RCC 7860 (cell line): ENCODE data around the gene RAB26.

Source experiments
- DNase-seq: peaks from one replicate; pipeline ENCODE4 v3.0.0-alpha.2; 2015; ENCODE audit warnings: low spot score
- FAIRE-seq: peaks from 2 replicates; lab custom pipeline; 2012; peaks lifted over from hg19 to GRCh38; lab: Jason Lieb, UNC

RAB26 gene

GRCh38 chr16:2135770-2136490 is 12.5 kb upstream of the RAB26 start, which contains the start of gene PKD1:
TSS of gene PKD1 (minus strand) at chr16:2135898. CDS start at chr16:2135689, 209 bp downstream.
- FAIRE-seq = peak; percentile 66

GRCh38 chr16:2142942-2143877 is 5.2 kb upstream of the RAB26 start:
- DNase-seq (peak; percentile 7), FAIRE-seq (no peak)

More at GRCh38 chr16:2135770-2136490, 12.5 kb upstream of the RAB26 start, which contains the start of gene PKD1:
- peak; percentile 88 for DNase-seq

DNA sequence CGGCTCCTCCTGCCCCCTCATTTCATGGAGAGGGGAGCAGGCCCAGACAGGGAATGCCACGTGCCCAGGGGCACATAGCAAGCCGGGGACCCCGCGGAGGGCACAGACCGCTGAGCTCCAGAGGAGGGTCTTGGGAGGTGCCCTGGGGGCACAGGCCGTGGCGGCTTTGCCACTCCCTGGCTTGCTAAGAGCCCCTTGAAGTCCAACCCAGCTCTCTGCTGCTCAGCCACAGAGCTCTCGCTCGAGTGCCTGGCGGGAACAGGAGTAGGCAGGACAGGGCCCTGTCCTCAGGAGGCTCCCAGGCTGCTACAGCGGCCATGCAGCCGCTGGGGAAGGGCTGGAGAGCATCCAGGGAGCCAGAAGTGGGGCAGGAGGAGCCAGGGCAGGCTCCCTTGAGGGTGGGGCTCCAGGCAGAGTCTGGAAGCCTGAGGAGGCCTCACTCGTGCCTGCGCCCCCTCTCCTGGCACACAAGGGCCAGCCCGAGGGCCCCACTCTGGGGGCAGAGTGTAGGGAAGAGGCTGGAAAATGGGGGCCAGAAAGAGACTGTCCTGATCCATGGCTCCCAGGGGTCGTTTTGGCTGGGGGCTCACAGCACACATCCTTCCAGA is 4.4 kb upstream of the RAB26 start:
- FAIRE-seq = no peak

GRCh38 chr16:2145843-2146242 is 2.6 kb upstream of the RAB26 start:
- no peak for FAIRE-seq
- DNase-seq = no peak

More for the DNA sequence above, 4.4 kb upstream of the RAB26 start:
- no peak for DNase-seq

- FAIRE-seq = no peak
Observed at GRCh38 chr16:2147378-2147777, 1.0 kb upstream of the RAB26 start.

DNA sequence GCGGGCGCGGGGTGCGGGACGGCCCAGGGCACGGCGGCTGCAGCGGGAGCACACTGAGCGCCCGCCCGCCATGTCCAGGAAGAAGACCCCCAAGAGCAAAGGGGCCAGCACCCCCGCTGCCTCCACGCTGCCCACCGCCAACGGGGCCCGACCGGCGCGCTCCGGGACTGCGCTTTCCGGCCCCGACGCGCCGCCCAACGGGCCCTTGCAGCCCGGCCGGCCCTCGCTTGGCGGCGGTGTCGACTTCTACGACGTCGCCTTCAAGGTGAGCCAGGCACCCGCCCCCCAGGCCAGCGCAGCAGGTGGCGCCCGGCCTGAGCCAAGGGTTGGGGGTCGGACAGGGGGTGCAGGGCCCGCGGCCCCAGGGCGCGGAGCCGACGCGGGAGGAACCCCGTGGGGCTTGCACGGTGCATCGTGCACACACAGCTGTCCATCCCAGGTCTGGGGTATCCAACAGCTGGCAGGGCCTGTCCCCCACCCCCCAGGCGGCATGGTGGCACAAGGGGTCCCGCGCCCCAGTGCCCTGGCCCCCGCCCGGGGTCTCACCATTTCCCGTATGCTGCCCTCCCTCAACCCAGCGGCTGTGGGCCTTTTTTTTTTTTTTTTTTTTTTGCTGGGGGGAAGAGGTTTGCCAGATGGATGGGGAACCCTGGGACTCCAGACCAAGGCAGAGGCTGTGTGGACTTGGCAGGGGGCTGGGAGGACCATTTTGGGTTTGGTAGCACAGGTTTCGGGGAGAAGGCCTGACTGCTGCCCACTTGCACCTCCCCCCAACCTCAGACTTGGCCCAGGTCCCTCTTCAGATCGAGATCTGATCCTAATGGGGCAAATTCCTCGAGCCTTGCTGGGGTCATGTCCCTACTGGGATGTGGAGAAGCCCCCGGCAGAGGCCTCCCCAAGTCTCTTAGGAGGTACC is 547 bp downstream of the RAB26 start:
- DNase-seq (peak; percentile 4), FAIRE-seq (no peak)

More at GRCh38 chr16:2147378-2147777, 1.0 kb upstream of the RAB26 start:
- DNase-seq = no peak

DNA sequence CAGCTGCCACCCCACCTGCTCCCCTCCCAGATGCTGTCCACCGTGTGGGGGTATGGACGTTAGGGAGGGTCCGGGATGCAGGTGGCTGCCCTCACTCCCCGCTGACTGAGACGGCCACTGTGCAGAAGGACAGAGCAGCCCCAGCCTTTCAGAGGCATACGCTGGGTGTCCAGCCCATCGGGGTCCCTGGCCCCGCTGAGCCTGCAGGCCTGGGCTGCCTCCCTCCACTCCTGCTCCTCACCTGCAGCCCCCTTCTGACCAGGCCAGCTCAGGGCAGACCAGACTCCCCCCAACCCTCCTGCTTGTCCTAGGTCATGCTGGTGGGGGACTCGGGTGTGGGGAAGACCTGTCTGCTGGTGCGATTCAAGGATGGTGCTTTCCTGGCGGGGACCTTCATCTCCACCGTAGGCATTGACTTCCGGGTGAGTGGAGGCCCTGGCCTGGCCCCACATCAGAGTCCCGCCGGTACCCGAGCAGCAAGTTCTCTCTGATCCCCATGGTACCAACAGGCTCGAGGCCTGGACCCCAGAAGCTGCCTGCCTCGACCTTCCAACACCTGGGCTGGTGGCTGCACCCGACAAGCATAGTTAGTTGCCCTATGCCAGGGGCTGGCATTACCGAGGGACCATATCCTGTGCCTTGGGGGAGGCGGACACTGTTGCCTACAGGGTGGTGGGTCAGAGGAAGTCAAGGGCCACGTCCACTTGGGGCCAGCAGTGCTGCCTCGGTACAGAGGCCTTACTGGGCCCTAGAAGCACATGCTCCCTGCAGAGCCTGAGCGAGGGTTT is 1.4 kb downstream of the RAB26 start:
- DNase-seq (peak; percentile 37), FAIRE-seq (no peak)

GRCh38 chr16:2150418-2151187 is 2.2 kb downstream of the RAB26 start:
- DNase-seq (peak; percentile 67), FAIRE-seq (no peak)

- no peak for FAIRE-seq
Observed at GRCh38 chr16:2151188-2152091, 3.0 kb downstream of the RAB26 start.

GRCh38 chr16:2152695-2153506 is 4.5 kb downstream of the RAB26 start:
- FAIRE-seq (no peak), DNase-seq (peak; percentile 29)

More at GRCh38 chr16:2151188-2152091, 3.0 kb downstream of the RAB26 start:
- no peak for DNase-seq

DNA sequence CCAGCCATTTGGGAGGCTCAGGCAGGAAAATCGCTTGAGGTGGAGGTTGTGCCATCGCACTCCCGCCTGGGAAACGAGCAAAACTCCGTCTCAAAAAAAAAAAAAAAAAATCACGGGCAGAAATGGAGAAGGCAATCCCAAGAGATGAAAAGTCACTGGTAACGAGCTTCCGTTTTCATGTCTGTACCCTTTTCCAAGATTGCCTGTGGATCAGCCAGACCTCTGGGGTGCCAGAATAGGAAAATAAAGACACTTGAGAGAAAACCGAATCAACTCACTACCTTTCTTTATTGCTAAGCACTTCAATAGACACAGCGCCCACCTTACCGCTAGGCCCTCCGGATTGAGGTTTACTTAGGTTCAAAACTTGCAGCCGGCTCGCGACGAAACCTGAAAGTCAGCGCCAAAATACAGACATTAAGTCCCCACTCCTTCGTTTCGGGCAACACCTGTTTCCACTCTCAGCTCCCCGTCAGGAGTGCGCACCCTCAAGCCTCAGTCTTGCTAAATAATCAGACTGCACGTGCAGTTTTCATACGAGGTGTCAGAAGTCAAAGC is 6.2 kb downstream of the RAB26 start:
- FAIRE-seq = no peak

GRCh38 chr16:2155091-2155950 is 6.9 kb downstream of the RAB26 start, which contains the start of gene TRAF7:
TSS of gene TRAF7 (plus strand) at chr16:2155782. CDS start at chr16:2163921, 8,139 bp downstream.
- peak; percentile 100 for DNase-seq
- FAIRE-seq = peak; percentile 94

More for the DNA sequence above, 6.2 kb downstream of the RAB26 start:
- peak; percentile 12 for DNase-seq

- DNase-seq (peak; percentile 14), FAIRE-seq (no peak)
Observed at GRCh38 chr16:2155977-2156848, 7.8 kb downstream of the RAB26 start.

- DNase-seq (no peak), FAIRE-seq (no peak)
Observed at GRCh38 chr16:2156849-2157224, 8.4 kb downstream of the RAB26 start.
